GM12878 (cell line): ENCODE measurements around the gene EHD4. TPM values are rescaled to one million over a fixed set of nuclear protein-coding genes. Genes with fewer than 3 reads are reported as not detected.

Experiments
- ATAC-seq: fragments of 200-7000 bp; cut with Tn5 transposase; 3 replicates; pipeline ENCODE4 v1.9.1; 2020; ENCODE audit warnings: mild to moderate bottlenecking, moderate library complexity
- BruUV-seq: library from RNA; stranded (reverse); fragments of 400-500 nt; replicated peaks from 2 replicates; lab custom pipeline; 2021; lab: Mats Ljungman, UMichigan
- CTCF ChIA-PET: fragments of 300-600 bp; sonication (Branson Sonifier 250); formaldehyde crosslinking; extraction: SDS; loops from one replicate; lab custom pipeline; 2021; ENCODE audit warnings: inconsistent platforms; lab: Yijun Ruan, JAX
- POLR2A ChIA-PET: fragments of 350-600 bp; formaldehyde crosslinking; extraction: SDS; loops from one replicate; lab custom pipeline; 2021; ENCODE audit warnings: inconsistent platforms; lab: Charles Lee
- RAD21 ChIA-PET: fragments of 300-600 bp; sonication (Branson Sonifier 250); formaldehyde crosslinking; loops from one replicate; lab custom pipeline; 2023; ENCODE audit warnings: antibody characterized with exemption; ENCODE audit not compliant: unreplicated experiment; lab: Charles Lee
- SMC1A ChIA-PET: fragments of 300-600 bp; sonication (Branson Sonifier 250); formaldehyde crosslinking; loops from one replicate; lab custom pipeline; 2023; ENCODE audit not compliant: unreplicated experiment, uncharacterized antibody; lab: Charles Lee
- DNase-seq: peaks from one replicate; pipeline ENCODE4 v3.0.0-alpha.2; 2011; ENCODE audit warnings: low read depth, low spot score
- FAIRE-seq: peaks from 3 replicates; lab custom pipeline; 2011; peaks lifted over from hg19 to GRCh38; lab: Jason Lieb, UNC
- H2AFZ ChIP-seq: 2 replicates; pipeline ENCODE4 v1.6.0; 2011; ENCODE audit warnings: low read depth, low read length, control low read depth; ENCODE audit not compliant: control insufficient read depth
- H3K27ac ChIP-seq: 2 replicates; pipeline ENCODE4 v1.5.1; 2011; ENCODE audit warnings: control low read depth; ENCODE audit not compliant: control insufficient read depth, insufficient read depth
- H3K27me3 ChIP-seq, 2 experiments: replicated peaks in 1 of 2; 2 replicates each; pipeline versions ENCODE4 v1.6.0 to v1.6.1; 2011; ENCODE audit warnings: low read length in 1 of 2; ENCODE audit not compliant: control insufficient read depth in 2 of 2, insufficient read depth in 2 of 2
- H3K36me3 ChIP-seq, 2 experiments: 2 replicates each; pipeline ENCODE4 v1.5.1; 2011; ENCODE audit warnings: low read length in 1 of 2; ENCODE audit not compliant: control insufficient read depth in 2 of 2, insufficient read depth in 2 of 2
- H3K4me1 ChIP-seq: 2 replicates; pipeline ENCODE4 v1.6.1; 2011; ENCODE audit warnings: mild to moderate bottlenecking, low read length, moderate library complexity, mixed read lengths; ENCODE audit not compliant: control insufficient read depth, insufficient read depth
- H3K4me2 ChIP-seq: 2 replicates; pipeline ENCODE4 v1.6.0; 2011; ENCODE audit warnings: control low read depth; ENCODE audit not compliant: control insufficient read depth, insufficient read depth
- H3K4me3 ChIP-seq: fragments of 200-600 bp; sonication (generic); 2 replicates; pipeline ENCODE4 v1.5.1; 2016
- H3K79me2 ChIP-seq: 2 replicates; pipeline ENCODE4 v1.6.0; 2011; ENCODE audit warnings: low read length; ENCODE audit not compliant: control insufficient read depth, insufficient read depth
- H3K9ac ChIP-seq: 2 replicates; pipeline ENCODE4 v1.8.0; 2011; ENCODE audit warnings: low read length, control low read depth, mixed read lengths; ENCODE audit not compliant: control insufficient read depth, insufficient read depth
- H3K9me3 ChIP-seq: replicated peaks from 3 replicates; pipeline ENCODE4 v1.5.1; 2011; ENCODE audit warnings: mild to moderate bottlenecking, low read length; ENCODE audit not compliant: control insufficient read depth, insufficient read depth
- H4K20me1 ChIP-seq: 2 replicates; pipeline ENCODE4 v1.6.0; 2011; ENCODE audit not compliant: control insufficient read depth, insufficient read depth
- ATF2 ChIP-seq: IDR thresholded peaks from 2 replicates; pipeline ENCODE4 v1.6.1; 2012; ENCODE audit warnings: low read length, inconsistent platforms
- EZH2 ChIP-seq: IDR thresholded peaks from 2 replicates; pipeline ENCODE4 v1.6.1; 2012; ENCODE audit warnings: low read depth, mild to moderate bottlenecking, control low read depth, inconsistent platforms, low read length, borderline replicate concordance; ENCODE audit not compliant: control insufficient read depth
- IKZF2 ChIP-seq, 2 experiments: fragments of 450-650 bp; IDR thresholded peaks; 2 replicates each; pipeline ENCODE4 v1.6.1; 2017; ENCODE audit warnings: mild to moderate bottlenecking in 2 of 2, moderate library complexity in 2 of 2
- JUNB ChIP-seq: IDR thresholded peaks from 2 replicates; pipeline ENCODE4 v1.6.1; 2016; ENCODE audit warnings: antibody characterized with exemption, mild to moderate bottlenecking
- NR2C1 ChIP-seq: fragments of 450-650 bp; IDR thresholded peaks from 2 replicates; pipeline ENCODE4 v1.6.1; 2017; ENCODE audit warnings: antibody characterized with exemption, mild to moderate bottlenecking, moderate library complexity
- PAX5 ChIP-seq: IDR thresholded peaks from 2 replicates; pipeline ENCODE4 v1.6.1; 2011; ENCODE audit warnings: low read depth, low read length, borderline replicate concordance
- RAD21 ChIP-seq: IDR thresholded peaks from 2 replicates; pipeline ENCODE4 v1.6.1; 2011; ENCODE audit warnings: mild to moderate bottlenecking, low read depth, low read length, moderate library complexity; ENCODE audit not compliant: insufficient read depth
- RBBP5 ChIP-seq: fragments of 200-600 bp; sonication (generic); conservative IDR thresholded peaks from 2 replicates; pipeline ENCODE4 v1.6.1; 2016
- SP1 ChIP-seq: IDR thresholded peaks from one replicate; pipeline ENCODE4 v1.6.1; 2011; ENCODE audit warnings: low read depth, low read length
- SRF ChIP-seq, 2 experiments: IDR thresholded peaks; 2 replicates each; pipeline ENCODE4 v1.6.1; 2011; ENCODE audit warnings: low read depth in 2 of 2, low read length in 2 of 2, mild to moderate bottlenecking in 1 of 2, moderate library complexity in 1 of 2
- ZBED1 ChIP-seq: IDR thresholded peaks from 2 replicates; pipeline ENCODE4 v1.6.1; 2016; ENCODE audit warnings: borderline replicate concordance
- ZNF207 ChIP-seq: fragments of 450-650 bp; IDR thresholded peaks from 2 replicates; pipeline ENCODE4 v1.6.1; 2014; ENCODE audit warnings: antibody characterized with exemption, mild to moderate bottlenecking, borderline replicate concordance
- ZNF592 ChIP-seq: fragments of 450-650 bp; IDR thresholded peaks from 2 replicates; pipeline ENCODE4 v1.6.1; 2017; ENCODE audit warnings: mild to moderate bottlenecking, moderate library complexity
- WGBS: methylation state at CpG from one replicate; pipeline ENCODE4 v1.1.6; 2016; ENCODE audit warnings: low lambda C conversion rate; ENCODE audit not compliant: insufficient replicate concordance, insufficient coverage; ENCODE audit errors: missing lambda C conversion rate; 5-methylcytosine and 5-hydroxymethylcytosine counted together
- in situ Hi-C: fragments of 300-500 bp; cut with MboI; formaldehyde crosslinking; loops from 9 replicates; pipeline ENCODE4 v1.14.3; 2018; ENCODE audit warnings: mixed read lengths
- intact Hi-C: fragments of 100-400 bp; cut with micrococcal nuclease; formaldehyde crosslinking; loops from one replicate; pipeline ENCODE4 v1.14.2; 2022; ENCODE audit not compliant: unreplicated experiment
- polyA plus RNA-seq, 11 experiments: library from polyadenylated mRNA; depleted of rRNA in 4 of 11; unstranded in 6 of 11; stranded (reverse) in 5 of 11; fragments of >200 nt; fragmentation: Nextera tagmentation in 4 of 11; fragmentation: Illumina TruSeq in 1 of 11; extraction: Ambion mirVana in 4 of 11; extraction: Trizol in 1 of 11; gene quantifications; 1 replicate in 1 of 11; 2 replicates in 10 of 11; pipeline versions ENCODE4 v1.2.1 to v1.2.3, GENCODE V29; 2011 to 2016; ENCODE audit warnings: inconsistent platforms in 2 of 11, missing spikeins in 2 of 11, low read depth in 1 of 11
- total RNA-seq, 4 experiments: library from RNA; depleted of rRNA in 3 of 4; stranded (reverse); fragments of >200 nt in 3 of 4; fragmentation: Illumina TruSeq in 1 of 4; extraction: Trizol in 1 of 4; gene quantifications; 2 replicates each; pipeline versions ENCODE4 v1.2.1 to v1.2.3, GENCODE V29; 2013 to 2021

The EHD4 gene
- total and polyA plus RNA-seq, 10 of the 15 experiments (the other 5 are each of a cell fraction or from before 2014, with no cell fraction given): 4.2 to 62.9 (median 44.7) TPM

- in situ Hi-C loops: no loop called here
- Histone ChIP-seq H4K20me1 (no peaks in the 10 kb centered on the region), H3K4me3 (no peak overlapping the region), H3K9me3 (no peaks in the 10 kb centered on the region), H3K36me3 (peaks cover 28 to 30% of the 10 kb centered on the region in 2 experiments), H3K4me2 (no peak overlapping the region), H3K27ac (no peak overlapping the region), H3K4me1 (peaks cover 2% of the 10 kb centered on the region; the same call in 1 of the 2 replicates), H3K9ac (no peak overlapping the region), H3K27me3 (no peaks in the 10 kb centered on the region), H3K79me2 (peaks cover 28% of the 10 kb centered on the region), H2AFZ (no peak overlapping the region)
- ChIA-PET SMC1A (interaction anchor here (0.7 kb wide), 1 partner anchor 15 kb away, joined by 5 read pairs; no protein-coding TSS in a partner anchor), CTCF (no interaction called here), POLR2A (interaction anchor here (0.6 to 1.6 kb wide), 4 partner anchors 8 to 19 kb away, joined by 3 to 7 read pairs (median 4); no protein-coding TSS in a partner anchor), RAD21 (no interaction called here)
- DNase-seq (no peak), FAIRE-seq (no peak), ATAC-seq (no peak)
- intact Hi-C loops: no loop called here
- no TSS peak for BruUV-seq
- no peak for TF ChIP-seq RBBP5
- TF ChIP-seq NR2C1: no peak
- no peak for TF ChIP-seq IKZF2 (IDR thresholded peaks at IDR 0.05)
- TF ChIP-seq ZNF592: no peak
- TF ChIP-seq ZNF207: no peak
- no peak for TF ChIP-seq SP1
- TF ChIP-seq JUNB: no peak
- no peak for TF ChIP-seq ZBED1
- TF ChIP-seq PAX5: no peak
- no peak for TF ChIP-seq RAD21
- TF ChIP-seq ATF2: no peak
- TF ChIP-seq EZH2: no peak
- TF ChIP-seq SRF (IDR thresholded peaks at IDR 0.05; ENCODE audit: low read depth in 2 of 2, low read length in 2 of 2): no peak
- 86% methylated on average over 2 of the region's 2 CpGs for WGBS
These were observed 20.8 kb downstream of the EHD4 start for GRCh38 chr15:41951571-41951970.
